Measurements from ENCODE around the gene MARK3.
"Not testable (repeated sequence)": the region's sequence is repeated elsewhere in the genome, so short reads cannot be mapped to it uniquely, and the experiment has no call there.

Gene MARK3

DNA sequence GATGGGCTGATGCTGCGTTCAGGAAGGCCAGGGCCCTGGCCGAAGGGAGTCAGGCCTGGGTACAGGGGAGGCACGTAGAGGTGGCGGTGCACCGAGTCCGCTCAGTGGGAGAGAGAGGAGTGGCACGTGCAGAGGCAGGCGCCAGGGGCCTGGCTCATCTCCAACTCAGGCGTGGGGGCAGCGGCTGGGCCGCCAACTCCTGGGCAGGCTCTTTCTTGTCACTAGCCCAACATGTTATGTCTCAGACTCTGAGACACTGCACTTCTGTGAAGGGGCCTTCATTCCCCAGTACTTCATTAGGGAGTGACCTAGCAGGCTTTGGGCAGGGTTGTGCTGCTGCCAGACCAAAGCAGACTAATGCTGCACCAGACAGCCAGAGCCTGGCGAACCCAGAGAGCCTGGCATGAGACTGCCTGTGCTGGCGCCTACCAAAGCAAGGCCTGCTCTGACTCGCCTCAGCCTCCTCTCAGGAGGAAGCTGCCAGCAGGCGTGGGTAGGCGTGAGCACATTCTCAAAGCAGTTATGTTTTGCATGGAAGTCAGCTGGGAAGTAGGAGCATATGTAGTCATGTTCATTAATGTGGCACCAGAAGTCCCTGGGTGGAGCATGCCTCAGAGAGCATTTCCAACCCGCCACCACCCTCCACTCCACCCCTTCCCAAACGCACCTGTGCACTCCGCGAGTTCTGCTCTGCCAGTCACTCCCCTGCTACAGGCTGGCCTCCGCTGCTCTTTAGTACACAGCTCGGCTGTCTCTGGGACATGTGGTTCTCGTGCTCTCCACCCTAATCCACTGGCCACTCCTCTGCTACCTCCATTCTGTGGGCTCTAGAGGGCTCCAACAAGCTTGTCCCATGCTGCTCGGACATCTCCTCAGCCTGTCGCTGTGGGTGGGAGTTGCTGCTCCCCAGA is 127.7 kb downstream of the MARK3 start:
- ATAC-seq (peak; percentile 21), DNase-seq (no peak)

DNA sequence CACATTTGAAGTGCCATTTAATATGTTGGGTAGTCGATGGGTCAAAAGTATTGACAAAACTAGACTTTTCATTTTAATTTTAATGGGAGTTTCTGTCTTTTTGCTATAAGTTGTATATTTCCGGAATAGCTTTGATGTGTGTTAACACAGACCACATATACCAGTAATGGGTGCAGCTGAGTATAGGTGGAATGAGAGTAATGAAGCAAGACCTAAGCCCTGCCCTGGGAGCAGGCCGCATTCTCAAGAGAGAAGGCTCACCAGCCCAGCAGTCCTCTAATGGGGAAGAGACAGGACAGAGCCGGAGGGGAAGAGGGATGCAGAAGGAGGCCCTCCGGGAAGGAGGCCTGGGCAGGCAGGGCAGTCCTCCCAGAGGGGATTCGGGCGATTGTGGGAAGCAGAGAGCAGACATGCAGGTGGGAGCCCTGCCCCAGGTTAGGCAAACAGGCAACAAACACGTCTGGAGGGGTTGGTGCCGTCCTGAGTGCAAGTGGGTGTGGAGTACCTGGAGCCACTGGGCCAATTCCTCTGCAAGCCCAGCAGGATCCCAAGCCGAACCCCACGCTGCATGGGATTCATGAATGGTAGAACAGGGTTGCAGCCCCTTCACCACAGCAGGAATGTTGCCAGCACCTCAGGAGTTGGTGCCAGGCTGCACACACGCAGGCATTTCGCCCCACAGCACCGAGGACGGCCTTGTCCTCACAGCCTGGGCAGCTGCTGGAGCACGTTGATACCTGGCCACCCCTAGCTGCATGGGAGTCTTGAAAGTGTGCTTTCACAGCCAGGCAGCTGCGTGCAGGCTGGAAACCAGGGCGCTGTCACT is 129.6 kb downstream of the MARK3 start:
- DNase-seq (no peak), ATAC-seq (no peak)

DNA sequence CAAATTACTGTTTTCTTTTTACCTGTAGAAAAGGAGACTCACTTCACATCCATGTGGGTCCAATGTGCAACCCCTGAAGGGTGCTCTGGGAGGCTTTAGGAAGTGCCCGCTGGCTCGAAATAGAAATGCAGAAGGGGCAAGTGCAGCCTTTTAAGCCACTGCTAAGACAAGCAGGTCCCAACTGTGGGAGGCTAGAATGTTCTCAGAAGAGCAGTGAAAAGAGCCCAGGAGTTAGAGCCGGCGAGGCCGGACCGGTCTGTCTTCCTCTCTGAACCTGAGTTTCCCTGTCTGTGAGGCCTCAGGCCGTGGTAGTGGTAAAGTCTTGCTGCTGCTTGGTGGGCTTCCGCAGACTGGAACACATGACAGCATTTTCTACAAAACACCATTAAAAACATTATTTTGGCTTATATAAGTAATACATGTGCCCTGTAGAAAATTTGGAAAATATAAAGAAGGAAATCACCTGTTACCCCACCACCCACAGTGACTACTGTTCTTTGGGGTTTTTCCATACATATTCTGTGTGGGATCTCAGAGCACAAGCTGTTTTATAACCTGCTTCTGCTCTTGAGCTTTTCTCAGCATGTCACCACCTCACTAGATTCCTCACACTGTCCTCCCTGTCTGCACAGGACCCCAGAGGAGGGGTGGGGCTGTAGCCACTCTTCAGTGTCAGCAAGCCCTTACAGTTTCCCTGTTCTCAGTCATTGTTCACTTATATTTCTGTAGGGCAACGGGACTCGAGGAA is 131.4 kb downstream of the MARK3 start:
- no peak for ATAC-seq
- no peak for DNase-seq

DNA sequence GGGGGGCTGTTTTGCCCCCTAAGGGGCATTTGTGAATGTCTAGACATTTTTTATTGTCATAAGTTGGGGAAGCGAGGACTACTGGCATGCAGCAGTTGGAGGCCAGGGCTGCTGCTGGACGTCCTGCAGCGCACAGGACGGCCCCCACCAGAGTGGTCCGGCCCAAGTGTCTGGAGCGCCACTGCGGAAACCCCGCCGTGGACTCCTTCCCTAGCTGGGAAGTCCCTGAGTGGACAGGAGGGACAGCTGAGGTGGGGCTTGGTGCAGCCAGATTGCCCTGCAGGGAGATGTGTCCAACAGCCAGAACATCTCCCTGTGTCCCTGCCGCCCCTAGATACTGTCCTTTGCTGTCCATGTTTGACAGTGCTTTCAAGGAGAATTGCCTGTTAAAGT is 132.0 kb downstream of the MARK3 start:
- DNase-seq (no peak), ATAC-seq (no peak)

- DNase-seq, result no peak
- no peak for ATAC-seq
These were observed 132.7 kb downstream of the MARK3 start for GRCh38 chr14:103517721-103518421.

DNA sequence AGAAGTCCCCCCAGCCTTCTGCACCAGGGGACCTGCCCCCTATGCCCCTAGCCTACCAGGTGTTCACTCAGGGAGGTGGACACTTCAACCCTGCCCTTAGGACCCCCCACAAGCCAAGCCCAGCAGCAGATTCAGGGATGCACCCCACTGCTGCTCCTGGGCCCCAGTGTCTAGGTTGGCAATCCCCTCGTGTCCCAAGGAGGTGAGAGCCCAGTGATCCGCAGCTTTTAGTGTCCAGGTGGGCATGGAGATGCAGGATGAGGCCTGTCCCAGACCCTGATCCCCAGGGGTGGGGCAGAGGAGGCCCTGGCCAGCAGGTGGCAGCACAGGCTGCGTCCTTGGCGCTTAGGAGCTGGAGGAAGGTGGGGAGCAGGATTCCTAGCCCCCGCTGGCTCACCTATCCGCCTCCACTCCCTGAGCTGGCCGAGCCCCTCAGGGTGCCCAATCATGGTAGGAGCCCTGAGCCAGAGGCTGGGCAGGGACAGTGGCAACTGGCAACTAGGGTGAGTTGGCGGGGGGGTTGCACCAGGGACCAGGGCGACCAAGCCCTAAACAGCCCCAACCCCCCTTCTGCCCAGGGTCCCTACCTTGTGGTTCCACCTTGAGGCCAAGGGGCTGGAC is 133.3 kb downstream of the MARK3 start:
- ATAC-seq, result no peak
- peak; percentile 79 for DNase-seq

- no peak for DNase-seq
- ATAC-seq, result no peak
These were observed 134.0 kb downstream of the MARK3 start for GRCh38 chr14:103519043-103519836.

GRCh38 chr14:103519837-103520212 is 134.6 kb downstream of the MARK3 start:
- DNase-seq (no peak), ATAC-seq (no peak)

DNA sequence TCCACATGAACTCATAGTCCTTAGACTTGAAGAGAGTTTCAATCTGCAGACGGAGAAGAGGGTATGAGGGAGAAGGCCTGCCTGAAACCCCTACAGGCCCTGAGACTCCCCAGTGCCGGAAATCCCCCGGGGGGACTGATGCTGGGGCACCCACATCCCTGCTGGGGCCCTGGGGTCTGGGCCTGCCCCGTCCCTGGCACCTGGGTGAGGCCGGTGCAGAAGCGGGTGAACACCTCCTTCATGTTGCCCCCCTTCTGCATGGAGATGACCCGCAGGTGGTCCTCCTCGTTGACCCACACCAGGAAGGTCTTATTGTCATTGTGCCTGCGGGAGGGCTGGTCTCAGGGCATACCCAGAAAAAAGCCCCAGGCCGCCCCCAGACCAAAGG is 135.0 kb downstream of the MARK3 start:
- DNase-seq, result no peak
- no peak for ATAC-seq

DNA sequence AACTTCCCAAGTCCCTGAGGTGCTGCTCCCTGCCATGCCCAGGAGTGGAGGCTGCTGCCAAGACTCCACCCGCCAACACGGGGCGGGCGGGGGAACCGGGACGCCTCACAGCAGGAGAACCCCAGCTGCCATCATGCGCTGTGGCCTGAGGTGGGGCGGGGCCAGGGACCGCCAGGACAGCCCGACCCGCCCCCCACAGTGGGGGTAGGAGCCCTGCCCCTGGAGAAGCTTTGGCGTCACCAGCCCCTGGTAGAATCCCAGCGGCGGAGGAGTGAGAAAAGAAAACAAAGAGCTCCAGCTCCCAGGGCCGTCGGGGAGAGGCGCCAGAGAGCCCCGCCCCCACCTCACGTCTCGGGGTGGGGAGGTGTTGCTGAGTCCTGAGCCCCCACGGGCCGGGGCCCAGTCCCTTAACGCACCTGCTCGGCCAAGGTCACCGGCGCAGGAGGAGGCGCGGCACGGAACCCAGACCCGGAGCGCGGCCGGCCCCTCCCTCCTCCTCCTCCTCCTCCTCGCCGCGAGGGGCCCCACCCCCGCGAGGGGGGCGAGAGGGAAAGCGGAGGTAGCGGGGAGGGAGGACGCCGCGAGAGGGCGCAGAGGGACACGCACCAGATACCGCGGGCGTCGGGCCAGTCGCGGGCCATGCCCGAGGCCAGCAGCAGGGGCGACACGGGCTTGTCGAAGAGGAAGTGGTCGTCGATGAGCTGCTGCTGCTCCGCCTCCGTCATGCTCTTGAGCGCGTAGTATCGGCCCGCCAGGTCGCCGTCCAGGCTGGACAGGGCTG is 135.6 kb downstream of the MARK3 start:
- ATAC-seq (peak; percentile 42), DNase-seq (peak; percentile 68)

- DNase-seq, result no peak
- ATAC-seq, result no peak
These were observed 136.3 kb downstream of the MARK3 start for GRCh38 chr14:103521438-103521950.

DNA sequence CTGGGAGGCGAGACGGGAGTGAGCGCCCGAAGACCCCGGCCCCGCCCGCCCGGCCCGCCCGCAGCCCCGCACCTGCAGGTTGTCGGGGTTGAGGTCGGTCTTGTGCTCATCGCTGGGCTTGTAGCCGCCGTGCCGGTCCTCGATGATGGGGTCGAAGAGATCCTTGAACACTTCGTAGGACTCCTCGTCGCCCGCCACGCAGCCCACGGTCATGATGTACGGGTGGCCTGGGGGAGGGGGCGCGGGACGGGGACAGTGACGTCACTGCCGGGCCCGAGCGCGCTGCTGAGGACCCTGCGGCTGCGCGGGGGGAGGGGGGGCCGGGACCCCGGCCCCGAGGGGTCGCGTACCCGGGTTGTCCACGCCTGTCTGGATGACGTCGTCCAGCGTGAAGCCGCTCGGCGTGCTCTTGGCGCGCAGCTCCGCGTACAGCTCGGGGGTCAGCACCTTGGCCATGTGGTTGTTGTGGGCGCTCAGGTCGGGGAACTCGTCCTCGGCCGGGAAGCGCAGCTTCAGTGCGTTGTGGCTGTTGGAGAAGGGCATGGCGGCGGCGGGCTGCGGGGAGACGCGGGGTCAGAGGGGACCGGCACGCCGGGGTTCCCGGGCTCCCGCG is 136.8 kb downstream of the MARK3 start:
- DNase-seq, result no peak
- ATAC-seq, result no peak

GRCh38 chr14:103522649-103523574 is 137.7 kb downstream of the MARK3 start, which contains the start of gene CKB:
TSS of gene CKB (minus strand) at chr14:103522830. CDS start at chr14:103522493, 337 bp downstream.
- DNase-seq, result no peak
- no peak for ATAC-seq

- ATAC-seq (no peak), DNase-seq (no peak)
These were observed 138.3 kb downstream of the MARK3 start for GRCh38 chr14:103523575-103523954.

- no peak for DNase-seq
- no peak for ATAC-seq
These were observed 139.1 kb downstream of the MARK3 start for GRCh38 chr14:103524002-103524935.

- not testable (repeated sequence) for ATAC-seq, DNase-seq
These were observed 140.4 kb downstream of the MARK3 start for GRCh38 chr14:103525430-103526246.
